ENCODE measurements around the gene CRTC1.
A peak's percentile ranks its signal among the peaks of the same experiment; 100 is the strongest.

Gene CRTC1

DNA sequence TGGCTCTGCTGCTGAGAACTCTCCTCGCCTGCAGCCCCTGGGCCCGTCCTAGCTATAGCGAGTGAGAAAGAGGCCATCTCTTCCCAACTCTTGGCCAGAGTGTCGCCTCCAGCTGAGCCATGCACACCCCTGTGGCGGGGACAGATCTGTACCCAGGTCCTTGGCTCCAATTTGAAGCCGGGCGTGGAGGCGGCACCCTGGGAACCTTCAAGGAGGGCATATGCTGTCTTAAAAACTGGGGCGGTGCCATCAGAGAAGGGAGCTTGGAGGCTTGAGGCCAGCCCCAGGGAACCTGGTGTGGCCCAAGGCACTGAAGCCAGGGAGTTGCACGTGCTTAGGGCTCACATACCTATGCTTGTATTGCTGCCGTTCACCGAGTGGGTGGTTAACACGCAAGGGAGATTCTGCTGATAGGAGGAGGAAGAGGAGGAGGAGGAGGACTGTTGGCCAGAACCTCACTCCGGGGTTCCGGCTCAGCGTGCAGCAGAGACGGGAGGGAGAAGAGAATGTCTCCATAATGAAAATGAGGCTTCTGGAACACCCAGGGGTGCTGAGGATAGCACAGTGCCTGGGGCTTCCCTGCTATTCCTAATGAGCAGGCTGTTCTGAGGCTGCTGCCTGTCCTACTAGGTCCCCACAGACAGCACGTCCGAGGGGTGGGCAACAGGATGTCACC is 67.0 kb downstream of the CRTC1 start:
- TF ChIP-seq, protein P1, sequence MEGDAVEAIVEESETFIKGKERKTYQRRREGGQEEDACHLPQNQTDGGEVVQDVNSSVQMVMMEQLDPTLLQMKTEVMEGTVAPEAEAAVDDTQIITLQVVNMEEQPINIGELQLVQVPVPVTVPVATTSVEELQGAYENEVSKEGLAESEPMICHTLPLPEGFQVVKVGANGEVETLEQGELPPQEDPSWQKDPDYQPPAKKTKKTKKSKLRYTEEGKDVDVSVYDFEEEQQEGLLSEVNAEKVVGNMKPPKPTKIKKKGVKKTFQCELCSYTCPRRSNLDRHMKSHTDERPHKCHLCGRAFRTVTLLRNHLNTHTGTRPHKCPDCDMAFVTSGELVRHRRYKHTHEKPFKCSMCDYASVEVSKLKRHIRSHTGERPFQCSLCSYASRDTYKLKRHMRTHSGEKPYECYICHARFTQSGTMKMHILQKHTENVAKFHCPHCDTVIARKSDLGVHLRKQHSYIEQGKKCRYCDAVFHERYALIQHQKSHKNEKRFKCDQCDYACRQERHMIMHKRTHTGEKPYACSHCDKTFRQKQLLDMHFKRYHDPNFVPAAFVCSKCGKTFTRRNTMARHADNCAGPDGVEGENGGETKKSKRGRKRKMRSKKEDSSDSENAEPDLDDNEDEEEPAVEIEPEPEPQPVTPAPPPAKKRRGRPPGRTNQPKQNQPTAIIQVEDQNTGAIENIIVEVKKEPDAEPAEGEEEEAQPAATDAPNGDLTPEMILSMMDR (conservative IDR thresholded peaks at IDR 0.05) = no peak
- no peak overlapping the region for H3K27ac ChIP-seq

DNA sequence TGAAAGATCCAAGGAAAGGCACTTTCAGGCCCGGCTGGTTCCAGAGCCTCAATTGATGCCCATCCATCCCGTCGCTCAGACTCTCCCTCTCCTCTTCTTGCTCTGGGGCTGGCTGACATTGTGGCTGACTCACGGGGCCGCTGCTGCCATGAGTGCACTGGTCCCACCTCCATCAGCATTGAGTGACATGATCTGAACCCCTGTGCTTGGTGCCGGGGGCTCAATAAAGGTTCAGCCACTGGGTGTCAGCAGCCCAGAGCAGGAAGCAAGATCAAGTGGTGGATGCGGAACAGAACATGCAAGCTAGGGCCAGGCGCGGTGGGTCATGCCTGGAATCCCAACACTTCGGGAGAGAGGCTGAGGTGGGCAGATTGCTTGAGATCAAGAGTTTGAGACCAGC is 68.1 kb downstream of the CRTC1 start:
- TF ChIP-seq, protein P1 (conservative IDR thresholded peaks at IDR 0.05) = no peak
- no peak overlapping the region for H3K27ac ChIP-seq

DNA sequence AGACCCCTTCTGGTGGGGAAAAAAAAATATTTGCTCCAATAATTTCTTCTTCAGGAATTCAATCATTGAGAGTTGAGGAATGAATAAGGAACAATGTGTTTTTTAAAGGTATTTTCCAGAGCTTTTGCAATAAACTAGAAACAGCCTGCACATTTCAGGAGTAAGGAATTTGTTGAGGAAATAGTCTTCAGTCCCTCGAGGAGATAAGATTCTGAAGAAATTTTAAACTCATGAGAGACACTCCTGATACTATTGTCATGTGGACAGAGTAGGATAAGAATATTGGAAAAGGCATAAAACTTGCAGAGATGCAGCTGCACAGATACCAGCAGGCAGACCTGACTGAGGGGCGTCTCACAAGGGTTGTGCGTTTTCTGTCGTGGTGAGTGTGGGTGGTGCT is 71.0 kb downstream of the CRTC1 start:
- TF ChIP-seq, protein P1 (conservative IDR thresholded peaks at IDR 0.05) = no peak

GRCh38 chr19:18756896-18757295 is 73.4 kb downstream of the CRTC1 start:
- H3K27ac ChIP-seq = no peak overlapping the region
- TF ChIP-seq, protein P1 (conservative IDR thresholded peaks at IDR 0.05) = no peak

More for the DNA sequence above, 71.0 kb downstream of the CRTC1 start:
- no peak overlapping the region for H3K27ac ChIP-seq

GRCh38 chr19:18759304-18759994 is 76.0 kb downstream of the CRTC1 start:
- TF ChIP-seq, protein P1 (conservative IDR thresholded peaks at IDR 0.05) = no peak
- H3K27ac ChIP-seq = no peak overlapping the region

DNA sequence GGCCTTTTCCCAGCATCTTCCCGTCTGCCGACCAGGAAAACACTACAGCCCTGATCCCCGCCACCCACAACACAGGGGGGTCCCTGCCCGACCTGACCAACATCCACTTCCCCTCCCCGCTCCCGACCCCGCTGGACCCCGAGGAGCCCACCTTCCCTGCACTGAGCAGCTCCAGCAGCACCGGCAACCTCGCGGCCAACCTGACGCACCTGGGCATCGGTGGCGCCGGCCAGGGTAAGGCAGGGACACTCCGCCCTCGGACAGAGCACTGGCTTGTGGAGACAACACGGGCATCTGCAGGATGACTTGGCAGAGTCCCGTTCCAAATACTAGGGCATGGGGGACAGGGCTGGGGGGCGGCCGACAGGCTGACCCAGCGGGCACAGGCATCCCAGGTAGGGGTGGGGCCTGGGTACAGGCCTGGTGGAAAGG is 76.5 kb downstream of the CRTC1 start:
- peak overlapping the region; percentile 99 for H3K27ac ChIP-seq
- TF ChIP-seq, protein P1 (conservative IDR thresholded peaks at IDR 0.05) = no peak

DNA sequence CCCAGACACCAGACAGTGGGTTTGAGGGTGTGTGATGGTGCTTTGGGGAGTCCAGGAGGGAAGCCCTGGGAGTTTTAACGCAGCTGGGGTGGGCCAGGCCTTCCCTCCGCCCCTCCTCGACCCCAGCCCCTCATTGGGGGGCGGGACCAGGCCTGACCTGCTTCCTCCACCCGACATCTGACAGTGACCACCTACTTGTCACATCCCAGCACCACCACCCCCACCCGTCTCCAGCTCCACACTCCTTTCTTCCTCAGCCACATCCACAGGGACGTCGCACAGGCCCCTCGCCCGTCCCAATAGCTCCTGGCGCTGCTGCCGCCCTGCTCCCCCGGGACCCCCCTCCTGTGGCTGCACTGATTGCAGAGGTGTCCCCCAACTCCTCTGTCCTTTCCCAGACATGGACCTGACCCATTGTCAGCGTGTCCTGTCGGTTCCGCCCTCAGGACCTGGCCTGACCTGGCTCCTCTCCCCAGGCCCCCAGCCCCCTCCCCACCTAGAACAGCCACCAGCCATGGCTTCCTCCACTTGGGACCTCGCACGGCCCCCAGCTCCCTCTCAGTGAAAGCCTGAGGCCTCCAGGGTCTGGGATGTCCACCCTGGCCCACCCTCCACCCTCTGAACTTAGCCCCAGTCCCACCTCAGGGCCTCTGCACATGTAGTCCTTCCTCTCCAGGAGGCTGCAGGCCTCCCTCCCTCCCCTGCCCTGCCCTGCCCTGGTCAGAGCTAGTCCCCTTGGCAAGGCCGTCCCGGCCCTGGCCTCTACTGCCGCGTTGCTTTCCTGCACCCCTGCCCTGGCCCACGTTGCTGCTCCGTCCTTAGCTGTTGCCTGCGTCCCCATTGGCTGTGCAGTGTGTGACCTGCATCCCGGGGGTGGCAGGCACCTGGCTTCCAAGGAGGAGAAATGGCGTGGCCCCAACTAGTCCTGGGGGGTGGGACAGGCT is 77.2 kb downstream of the CRTC1 start:
- TF ChIP-seq, protein P1 (conservative IDR thresholded peaks at IDR 0.05) = no peak

More for the DNA sequence above, 77.2 kb downstream of the CRTC1 start:
- H3K27ac ChIP-seq = peak overlapping the region; percentile 99
